Measurements from ENCODE around the gene SCYGR8. TPM values are rescaled to one million over a fixed set of nuclear protein-coding genes. Genes with fewer than 3 reads are reported as not detected.

The SCYGR8 gene
- total RNA-seq, 1 experiment from 2014 or later, result not detected

DNA sequence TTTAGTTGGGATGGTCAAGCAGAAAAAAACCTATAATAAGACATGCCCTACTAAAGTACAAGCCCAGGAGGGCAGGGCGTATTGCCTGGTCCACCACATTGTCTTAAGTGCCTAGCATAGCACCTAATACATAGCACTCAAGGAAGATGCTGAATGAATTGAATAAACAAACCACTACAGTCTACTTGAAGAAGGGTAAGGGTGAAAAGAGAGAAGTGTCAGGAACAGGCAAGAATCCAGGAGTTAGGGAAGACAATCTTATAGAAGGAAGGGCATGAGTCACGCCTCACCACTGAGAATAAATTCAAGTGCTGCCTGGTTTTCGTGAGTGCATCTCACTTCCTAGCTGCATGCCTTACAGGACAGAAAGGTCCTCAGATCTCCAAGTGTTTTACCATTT, 41.7 kb upstream of the SCYGR8 start:
- BruUV-seq (replicated peaks), result no TSS peak
- TF ChIP-seq CTCF (IDR thresholded peaks at IDR 0.05; ENCODE audit: unreplicated experiment), result no peak
- no peak overlapping the region for H3K4me3 Mint-ChIP-seq (ENCODE audit: low read depth, unreplicated experiment)
- CTCF ChIA-PET, result no interaction called here
- H3K27ac Mint-ChIP-seq (ENCODE audit: unreplicated experiment), result peak overlapping the region; percentile 70
- intact Hi-C loops (cut with micrococcal nuclease; ENCODE audit: unreplicated experiment), result loop anchor here (5.0 to 10.0 kb wide), 2 partner anchors 58 to 219 kb away; no protein-coding TSS in a partner anchor
- H3K4me1 Mint-ChIP-seq (ENCODE audit: low read depth, unreplicated experiment), result peaks cover 42% of the 10 kb centered on the region
- H3K9me3 Mint-ChIP-seq (ENCODE audit: low read depth, unreplicated experiment), result no peaks in the 10 kb centered on the region
- H3K36me3 Mint-ChIP-seq (ENCODE audit: insufficient read depth, unreplicated experiment), result peaks cover 59% of the 10 kb centered on the region
- DNase-seq, result no peak
- no peaks in the 10 kb centered on the region for H3K27me3 Mint-ChIP-seq (ENCODE audit: unreplicated experiment)

DNA sequence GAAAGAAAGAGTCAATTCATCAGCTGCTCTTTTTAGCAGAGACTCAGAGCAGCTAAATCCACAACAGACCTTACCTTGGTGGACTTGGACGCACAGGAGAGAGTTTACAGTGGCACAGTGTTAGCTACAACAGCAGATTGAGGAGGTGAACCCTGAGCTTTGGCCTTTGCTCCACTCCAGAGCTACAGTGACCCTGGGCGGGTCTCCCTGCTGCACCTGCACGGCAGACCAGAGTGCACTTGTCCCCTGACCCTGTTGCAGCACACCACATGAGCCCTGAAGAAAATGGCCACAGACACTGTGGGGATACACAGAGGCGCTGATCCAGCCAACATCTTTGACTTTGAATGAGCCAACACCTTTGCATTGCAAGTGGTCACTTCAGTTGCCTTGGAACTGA, 38.8 kb upstream of the SCYGR8 start:
- Mint-ChIP-seq H3K27me3 (ENCODE audit: unreplicated experiment) (no peaks in the 10 kb centered on the region), H3K4me3 (ENCODE audit: low read depth, unreplicated experiment) (no peak overlapping the region), H3K9me3 (ENCODE audit: low read depth, unreplicated experiment) (no peaks in the 10 kb centered on the region), H3K36me3 (ENCODE audit: insufficient read depth, unreplicated experiment) (peaks cover 48% of the 10 kb centered on the region), H3K4me1 (ENCODE audit: low read depth, unreplicated experiment) (peaks cover 37% of the 10 kb centered on the region), H3K27ac (ENCODE audit: unreplicated experiment) (no peak overlapping the region)
- no peak for DNase-seq
- intact Hi-C loops (cut with micrococcal nuclease; ENCODE audit: unreplicated experiment), result loop anchor here (10.0 kb wide), 1 partner anchor 222 kb away; no protein-coding TSS in a partner anchor
- no peak for TF ChIP-seq CTCF (IDR thresholded peaks at IDR 0.05; ENCODE audit: unreplicated experiment)
- CTCF ChIA-PET, result no interaction called here
- no TSS peak for BruUV-seq (replicated peaks)

- Mint-ChIP-seq H3K4me1 (ENCODE audit: low read depth, unreplicated experiment) (peaks cover 36% of the 10 kb centered on the region), H3K4me3 (ENCODE audit: low read depth, unreplicated experiment) (no peak overlapping the region), H3K27ac (ENCODE audit: unreplicated experiment) (no peak overlapping the region), H3K27me3 (ENCODE audit: unreplicated experiment) (no peaks in the 10 kb centered on the region), H3K9me3 (ENCODE audit: low read depth, unreplicated experiment) (no peaks in the 10 kb centered on the region), H3K36me3 (ENCODE audit: insufficient read depth, unreplicated experiment) (peaks cover 49% of the 10 kb centered on the region)
- no peak for DNase-seq
- CTCF ChIA-PET, result no interaction called here
- intact Hi-C loops (cut with micrococcal nuclease; ENCODE audit: unreplicated experiment), result loop anchor here (10.0 kb wide), 1 partner anchor 223 kb away; no protein-coding TSS in a partner anchor
- BruUV-seq (replicated peaks), result no TSS peak
- no peak for TF ChIP-seq CTCF (IDR thresholded peaks at IDR 0.05; ENCODE audit: unreplicated experiment)
These were observed 38.3 kb upstream of the SCYGR8 start for GRCh38 chr2:227707390-227707789.

DNA sequence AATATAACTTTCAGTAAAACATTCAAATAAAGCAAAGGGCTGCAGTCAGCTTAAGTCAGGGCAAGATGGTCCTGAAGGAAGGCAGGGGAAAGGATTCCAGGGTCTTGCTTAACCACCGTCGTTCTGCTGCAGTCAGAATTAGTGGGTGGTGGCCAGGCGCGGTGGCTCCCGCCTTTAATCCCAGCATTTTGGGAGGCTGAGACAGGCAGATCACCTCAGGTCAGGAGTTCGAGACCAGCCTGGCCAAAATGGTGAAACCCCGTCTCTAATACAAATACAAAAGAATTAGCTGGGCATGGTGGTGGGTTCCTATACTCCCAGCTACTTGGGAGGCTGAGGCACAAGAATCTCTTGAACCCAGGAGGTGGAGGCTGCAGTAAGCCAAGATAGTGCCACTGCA, 34.7 kb upstream of the SCYGR8 start:
- H3K4me1 Mint-ChIP-seq (ENCODE audit: low read depth, unreplicated experiment), result peaks cover 43% of the 10 kb centered on the region
- BruUV-seq (replicated peaks), result no TSS peak
- no peak for DNase-seq
- no peak for TF ChIP-seq CTCF (IDR thresholded peaks at IDR 0.05; ENCODE audit: unreplicated experiment)
- no peaks in the 10 kb centered on the region for H3K9me3 Mint-ChIP-seq (ENCODE audit: low read depth, unreplicated experiment)
- no peaks in the 10 kb centered on the region for H3K27me3 Mint-ChIP-seq (ENCODE audit: unreplicated experiment)
- H3K4me3 Mint-ChIP-seq (ENCODE audit: low read depth, unreplicated experiment), result no peak overlapping the region
- intact Hi-C loops (cut with micrococcal nuclease; ENCODE audit: unreplicated experiment), result no loop called here
- CTCF ChIA-PET, result no interaction called here
- peaks cover 54% of the 10 kb centered on the region for H3K36me3 Mint-ChIP-seq (ENCODE audit: insufficient read depth, unreplicated experiment)
- no peak overlapping the region for H3K27ac Mint-ChIP-seq (ENCODE audit: unreplicated experiment)
